Activated naive CD4-positive, alpha-beta T cell treated with anti-CD3 and anti-CD28 coated beads for 36 hours (primary cell): Measurements from ENCODE around the gene INPP5A. TPM values are rescaled to one million over a fixed set of nuclear protein-coding genes. Genes with fewer than 3 reads are reported as not detected.
"Not testable (repeated sequence)": the region's sequence is repeated elsewhere in the genome, so short reads cannot be mapped to it uniquely, and the experiment has no call there.

Experiments used
- CTCF ChIA-PET: fragments of 350-600 bp; sonication (Branson Sonifier 250); formaldehyde crosslinking; loops from one replicate; lab custom pipeline; 2021; ENCODE audit warnings: antibody characterized with exemption; lab: Charles Lee
- DNase-seq: peaks from one replicate; pipeline ENCODE4 v3.0.0-alpha.2; 2020
- H3K27ac Mint-ChIP-seq: one replicate; pipeline ENCODE4 v1.8.0; 2021; ENCODE audit warnings: mild to moderate bottlenecking, mixed read lengths
- H3K27me3 Mint-ChIP-seq: one replicate; pipeline ENCODE4 v1.8.0; 2021; ENCODE audit warnings: low read depth, mixed read lengths
- H3K36me3 Mint-ChIP-seq: one replicate; pipeline ENCODE4 v1.8.0; 2021; ENCODE audit warnings: low read depth, mixed read lengths
- H3K4me1 Mint-ChIP-seq: one replicate; pipeline ENCODE4 v1.8.0; 2021; ENCODE audit warnings: low read depth, mixed read lengths
- H3K4me3 Mint-ChIP-seq: one replicate; pipeline ENCODE4 v1.8.0; 2021; ENCODE audit warnings: mild to moderate bottlenecking, moderate library complexity, mixed read lengths
- H3K9me3 Mint-ChIP-seq: one replicate; pipeline ENCODE4 v1.8.0; 2021; ENCODE audit warnings: mixed read lengths
- intact Hi-C: fragments of 100-400 bp; cut with micrococcal nuclease; formaldehyde crosslinking; loops from one replicate; pipeline ENCODE4 v1.15.1; 2023
- total RNA-seq, 2 experiments: library from RNA; stranded (reverse); gene quantifications; one replicate each; pipeline ENCODE4 v1.2.3, GENCODE V29; 2021

INPP5A gene
- total RNA-seq, 2 experiments from 2014 or later: 17.3 to 19.5 TPM

DNA sequence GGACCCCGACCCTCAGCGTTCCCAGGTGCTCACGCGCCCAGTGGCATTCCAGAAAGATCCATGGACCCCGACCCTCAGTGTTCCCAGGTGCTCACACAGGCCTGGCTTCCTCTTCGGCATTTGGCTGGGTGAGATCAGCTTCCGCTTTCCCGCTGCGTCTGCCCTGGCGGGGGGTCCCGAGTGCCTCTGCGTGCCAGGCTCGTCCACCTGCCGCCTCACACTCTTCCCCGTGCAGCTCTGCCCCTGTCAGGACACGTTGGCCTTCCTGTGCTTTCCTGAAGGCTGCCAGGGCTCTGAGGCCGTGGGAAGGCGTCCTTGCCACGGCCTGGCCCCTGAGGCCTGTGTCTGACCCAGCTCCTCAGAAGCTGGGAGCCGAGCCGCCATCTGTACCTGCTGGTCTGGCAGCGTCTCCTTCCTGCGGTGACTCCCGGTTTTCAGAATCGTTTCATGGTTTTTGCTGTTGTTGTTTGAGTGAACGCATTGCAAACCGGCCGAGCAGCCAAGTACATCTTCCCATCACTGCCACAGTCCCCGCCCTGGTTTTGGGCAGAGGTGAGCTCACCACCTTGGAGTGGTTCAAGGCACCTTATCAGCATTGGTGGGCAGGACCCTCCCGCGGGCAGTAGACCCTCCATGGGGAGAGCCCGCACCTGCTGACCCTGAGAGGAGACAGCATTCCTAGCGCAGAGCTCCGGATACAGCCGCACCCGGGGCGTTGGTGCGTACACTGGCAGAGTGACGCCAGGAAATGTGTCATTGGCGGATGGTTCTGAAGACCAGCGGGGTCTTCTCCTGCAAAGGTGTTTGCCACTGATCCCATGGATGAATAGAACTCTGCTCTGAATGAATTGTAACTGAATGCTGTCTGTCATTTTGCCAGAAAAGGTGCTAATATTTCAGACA lies 231.0 kb downstream of the INPP5A start:
- H3K4me1 Mint-ChIP-seq: no peaks in the 10 kb centered on the region
- CTCF ChIA-PET: no interaction called here
- peaks cover 12% of the 10 kb centered on the region for H3K36me3 Mint-ChIP-seq
- no peaks in the 10 kb centered on the region for H3K27me3 Mint-ChIP-seq
- H3K4me3 Mint-ChIP-seq: no peak overlapping the region
- H3K9me3 Mint-ChIP-seq: no peaks in the 10 kb centered on the region
- H3K27ac Mint-ChIP-seq: no peak overlapping the region
- intact Hi-C loops: no loop called here
- no peak for DNase-seq

DNA sequence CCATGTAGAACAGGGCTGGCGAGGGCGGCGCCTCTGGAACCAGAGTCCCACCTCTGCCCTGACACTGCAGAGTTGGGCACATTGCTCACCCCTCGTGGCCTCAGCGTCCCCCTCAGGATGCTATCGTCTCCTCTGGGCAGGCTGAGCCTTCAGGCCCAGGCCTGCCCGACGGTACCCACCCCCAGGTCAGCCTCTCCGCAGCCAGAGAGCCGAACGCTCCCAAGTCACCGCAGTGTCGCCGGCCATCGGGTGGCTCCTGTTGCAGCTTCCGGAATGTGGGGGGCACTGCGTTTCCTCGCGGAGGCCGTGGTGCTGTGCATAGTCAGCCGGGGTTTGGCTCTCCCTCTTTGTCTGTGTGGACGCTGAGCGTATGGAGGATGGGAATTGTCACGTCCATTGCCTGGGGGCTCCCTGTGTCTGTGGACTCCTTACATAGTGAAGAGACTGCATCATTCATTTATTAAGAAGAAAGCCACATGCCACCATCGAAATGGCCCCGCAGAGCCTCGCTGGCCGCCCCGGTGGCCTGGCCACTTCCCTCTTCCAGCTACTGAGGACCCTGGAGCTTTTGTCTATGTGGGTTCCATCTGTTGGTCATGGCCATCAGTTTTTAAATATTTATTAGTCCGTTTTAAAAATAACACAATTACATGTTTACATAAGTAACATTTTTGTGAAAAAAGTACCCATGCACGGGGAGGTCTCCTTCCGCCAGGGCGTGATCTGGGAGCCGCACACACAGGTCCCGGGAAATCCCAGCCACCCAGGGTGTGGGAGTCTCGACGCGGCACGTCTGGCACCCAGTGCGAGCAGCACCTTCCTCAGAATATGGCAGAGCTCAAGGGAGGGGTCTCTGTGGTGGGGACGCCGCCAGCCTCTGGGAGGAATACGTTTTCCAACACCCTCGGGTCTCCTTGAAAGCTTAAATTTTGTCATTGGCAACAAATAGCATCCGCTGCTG lies 232.8 kb downstream of the INPP5A start:
- DNase-seq: no peak
- CTCF ChIA-PET: no interaction called here
- Mint-ChIP-seq H3K36me3 (peaks cover 14% of the 10 kb centered on the region), H3K27ac (no peak overlapping the region), H3K27me3 (no peaks in the 10 kb centered on the region), H3K4me3 (no peak overlapping the region), H3K4me1 (no peaks in the 10 kb centered on the region), H3K9me3 (no peaks in the 10 kb centered on the region)
- intact Hi-C loops: no loop called here

DNA sequence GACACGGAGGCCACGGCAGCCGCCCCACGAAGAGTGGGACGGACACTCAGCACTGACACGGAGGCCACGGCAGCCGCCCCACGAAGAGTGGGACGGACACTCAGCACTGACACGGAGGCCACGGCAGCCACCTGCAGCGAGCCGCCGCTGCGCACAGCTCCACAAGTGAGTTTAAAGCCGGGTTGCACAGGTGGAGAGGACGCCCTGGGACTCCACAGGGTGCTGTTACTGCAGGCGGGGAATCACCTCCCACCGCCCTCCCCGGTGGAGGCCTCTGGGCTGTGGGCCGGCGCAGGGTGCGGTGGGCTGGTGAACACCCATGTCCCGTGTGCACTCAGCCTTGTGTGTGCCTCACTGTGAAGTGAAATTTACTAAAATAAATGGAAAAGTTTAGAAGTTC lies 235.2 kb downstream of the INPP5A start:
- H3K27me3 Mint-ChIP-seq, CTCF ChIA-PET, H3K27ac Mint-ChIP-seq, DNase-seq, intact Hi-C loops, H3K9me3 Mint-ChIP-seq, H3K4me1 Mint-ChIP-seq, H3K4me3 Mint-ChIP-seq: not testable (repeated sequence)
- peaks cover 11% of the 10 kb centered on the region for H3K36me3 Mint-ChIP-seq

- CTCF ChIA-PET: no interaction called here
- Mint-ChIP-seq H3K27ac (no peak overlapping the region), H3K9me3 (no peaks in the 10 kb centered on the region), H3K36me3 (peaks cover 13% of the 10 kb centered on the region), H3K27me3 (no peaks in the 10 kb centered on the region), H3K4me1 (no peaks in the 10 kb centered on the region), H3K4me3 (no peak overlapping the region)
- intact Hi-C loops: no loop called here
- no peak for DNase-seq
These were observed 236.8 kb downstream of the INPP5A start for GRCh38 chr10:132774181-132774901.

- H3K4me1 Mint-ChIP-seq: no peaks in the 10 kb centered on the region
- no peaks in the 10 kb centered on the region for H3K9me3 Mint-ChIP-seq
- intact Hi-C loops: no loop called here
- H3K4me3 Mint-ChIP-seq: no peak overlapping the region
- H3K27ac Mint-ChIP-seq: no peak overlapping the region
- DNase-seq: no peak
- CTCF ChIA-PET: no interaction called here
- H3K36me3 Mint-ChIP-seq: peaks cover 14% of the 10 kb centered on the region
- no peaks in the 10 kb centered on the region for H3K27me3 Mint-ChIP-seq
These were observed 237.6 kb downstream of the INPP5A start for GRCh38 chr10:132774902-132775863.

DNA sequence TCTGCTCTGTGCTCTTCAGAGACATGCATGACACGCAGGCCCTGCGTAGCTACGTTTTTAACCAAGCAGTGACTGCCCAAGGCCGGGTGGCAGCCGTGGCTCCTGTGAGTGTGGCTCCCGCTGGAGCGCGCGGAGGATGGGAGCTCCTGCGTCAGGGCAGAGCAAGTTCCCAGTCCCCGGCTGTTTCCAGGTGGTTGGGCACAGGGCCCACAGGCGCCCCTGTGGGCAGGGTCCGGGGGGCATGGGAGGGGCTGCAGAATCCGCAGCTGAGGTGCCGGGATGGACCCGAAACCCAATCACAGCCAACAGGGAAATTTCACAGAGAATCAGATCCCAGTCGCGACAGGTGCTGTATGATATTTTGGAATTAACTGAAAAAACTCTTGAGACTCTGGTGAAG lies 238.6 kb downstream of the INPP5A start:
- Mint-ChIP-seq H3K27me3 (no peaks in the 10 kb centered on the region), H3K4me1 (no peaks in the 10 kb centered on the region), H3K4me3 (no peak overlapping the region), H3K27ac (no peak overlapping the region), H3K36me3 (peaks cover 18% of the 10 kb centered on the region), H3K9me3 (no peaks in the 10 kb centered on the region)
- intact Hi-C loops: no loop called here
- DNase-seq: no peak
- CTCF ChIA-PET: interaction anchor here (0.6 kb wide), 1 partner anchor 9 kb away, joined by 3 read pairs; no protein-coding TSS in a partner anchor

GRCh38 chr10:132776821-132777220 lies 239.2 kb downstream of the INPP5A start:
- H3K9me3 Mint-ChIP-seq: no peaks in the 10 kb centered on the region
- DNase-seq: no peak
- H3K36me3 Mint-ChIP-seq: peaks cover 20% of the 10 kb centered on the region
- intact Hi-C loops: no loop called here
- no peak overlapping the region for H3K4me3 Mint-ChIP-seq
- H3K27me3 Mint-ChIP-seq: no peaks in the 10 kb centered on the region
- H3K27ac Mint-ChIP-seq: no peak overlapping the region
- CTCF ChIA-PET: no interaction called here
- no peaks in the 10 kb centered on the region for H3K4me1 Mint-ChIP-seq

DNA sequence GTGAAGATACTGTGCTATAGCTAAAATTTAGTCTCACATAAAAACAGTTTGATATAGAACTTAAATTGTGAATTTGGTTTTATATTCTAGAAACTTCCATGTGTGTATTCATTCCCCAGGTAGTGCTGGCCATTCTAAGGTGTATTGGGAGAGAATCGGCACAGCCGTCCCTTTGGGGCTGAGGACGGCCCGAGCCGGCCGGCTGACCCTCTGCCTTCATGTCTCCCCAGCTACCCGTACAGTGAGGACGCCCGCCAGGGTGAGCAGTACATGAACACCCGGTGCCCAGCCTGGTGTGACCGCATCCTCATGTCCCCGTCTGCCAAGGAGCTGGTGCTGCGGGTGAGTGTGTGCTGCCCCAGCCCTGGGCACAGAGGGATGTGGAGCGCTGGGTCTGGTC lies 239.9 kb downstream of the INPP5A start:
- peaks cover 24% of the 10 kb centered on the region for H3K36me3 Mint-ChIP-seq
- H3K9me3 Mint-ChIP-seq: no peaks in the 10 kb centered on the region
- no peaks in the 10 kb centered on the region for H3K27me3 Mint-ChIP-seq
- no peak for DNase-seq
- intact Hi-C loops: no loop called here
- H3K27ac Mint-ChIP-seq: no peak overlapping the region
- no peaks in the 10 kb centered on the region for H3K4me1 Mint-ChIP-seq
- H3K4me3 Mint-ChIP-seq: no peak overlapping the region
- CTCF ChIA-PET: no interaction called here

DNA sequence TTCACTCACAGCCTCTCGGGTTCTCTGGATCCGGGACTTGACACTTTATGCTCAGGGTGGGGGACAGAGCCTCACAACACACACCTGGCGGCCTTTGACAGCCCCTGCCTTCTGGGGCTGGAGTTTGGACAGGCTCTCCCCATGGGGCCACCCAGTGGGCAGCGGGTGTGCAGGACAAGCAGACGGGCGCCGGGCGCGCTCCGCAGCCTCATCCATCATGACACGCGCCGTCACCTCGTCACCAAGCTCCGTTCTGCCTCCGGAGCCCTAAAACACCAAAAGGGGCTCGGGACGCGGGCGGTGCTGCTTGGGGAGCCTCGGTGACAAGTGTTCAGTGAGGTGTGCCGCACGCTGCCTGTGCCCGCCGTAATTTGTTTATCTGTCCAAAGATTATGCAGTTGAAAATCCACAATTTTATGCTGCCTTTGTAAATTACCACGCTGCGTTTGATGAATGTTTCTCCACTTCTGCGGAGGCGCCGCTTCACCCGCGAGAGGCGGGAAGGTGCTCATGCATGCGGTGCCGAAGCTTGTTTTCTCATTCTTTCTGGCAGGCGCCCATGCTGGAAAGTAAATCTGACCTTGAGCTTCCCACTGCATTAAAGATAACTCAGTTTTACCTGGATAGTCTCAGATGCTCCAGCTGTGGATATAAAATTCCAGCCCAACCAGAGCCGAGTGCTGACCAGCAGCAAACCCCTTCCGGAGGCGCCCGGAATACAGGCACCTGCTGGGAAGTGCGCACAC lies 242.1 kb downstream of the INPP5A start:
- intact Hi-C loops: no loop called here

DNA sequence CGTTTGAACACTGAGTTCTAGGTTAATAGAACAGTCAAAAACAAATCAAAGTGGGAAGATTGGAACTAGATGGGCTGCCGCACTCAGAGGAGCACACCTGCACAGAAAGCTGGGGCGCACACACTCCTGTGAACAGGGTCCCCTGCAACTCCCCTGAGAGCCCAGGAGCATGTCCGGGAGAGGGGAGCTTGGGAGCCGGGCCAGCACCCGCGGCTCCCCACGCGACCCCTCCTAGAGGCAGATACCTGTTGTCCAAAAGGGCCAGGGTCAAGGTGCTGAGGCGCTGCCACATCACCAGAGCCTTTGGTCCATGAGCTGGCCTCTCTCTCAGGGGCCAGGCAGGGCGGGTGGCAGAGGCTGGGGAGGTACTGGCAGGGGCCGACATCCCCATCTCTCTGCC lies 242.8 kb downstream of the INPP5A start:
- Mint-ChIP-seq H3K9me3 (no peaks in the 10 kb centered on the region), H3K27ac (no peak overlapping the region), H3K36me3 (peaks cover 28% of the 10 kb centered on the region), H3K27me3 (peaks cover 8% of the 10 kb centered on the region), H3K4me3 (no peak overlapping the region), H3K4me1 (no peaks in the 10 kb centered on the region)
- intact Hi-C loops: no loop called here
- no peak for DNase-seq
- CTCF ChIA-PET: no interaction called here

More for the DNA sequence above, 242.1 kb downstream of the INPP5A start:
- CTCF ChIA-PET: no interaction called here
- Mint-ChIP-seq H3K4me1 (no peaks in the 10 kb centered on the region), H3K27ac (no peak overlapping the region), H3K36me3 (peaks cover 28% of the 10 kb centered on the region), H3K27me3 (peaks cover 8% of the 10 kb centered on the region), H3K9me3 (no peaks in the 10 kb centered on the region), H3K4me3 (no peak overlapping the region)
- no peak for DNase-seq

GRCh38 chr10:132781556-132781955 lies 244.0 kb downstream of the INPP5A start:
- H3K4me3 Mint-ChIP-seq: no peak overlapping the region
- peaks cover 28% of the 10 kb centered on the region for H3K36me3 Mint-ChIP-seq
- H3K27me3 Mint-ChIP-seq: peaks cover 8% of the 10 kb centered on the region
- DNase-seq: no peak
- no peaks in the 10 kb centered on the region for H3K4me1 Mint-ChIP-seq
- no peaks in the 10 kb centered on the region for H3K9me3 Mint-ChIP-seq
- intact Hi-C loops: no loop called here
- H3K27ac Mint-ChIP-seq: no peak overlapping the region
- CTCF ChIA-PET: no interaction called here
